A549 (cell line): ENCODE measurements around the gene PPP5C. TPM values are rescaled to one million over a fixed set of nuclear protein-coding genes. Genes with fewer than 3 reads are reported as not detected.

Experiments used
- ATAC-seq, 2 experiments: fragments of 200-7000 bp in 1 of 2; fragments of >200 bp in 1 of 2; cut with Nextera tagmentation in 1 of 2; cut with Tn5 transposase in 1 of 2; 3 replicates each; pipeline versions ENCODE4 v1.8.0 to v1.9.1; 2018 to 2020; ENCODE audit warnings: mild to moderate bottlenecking in 1 of 2, moderate library complexity in 1 of 2
- CTCF ChIA-PET: fragments of 300-600 bp; sonication (Branson Sonifier 250); formaldehyde crosslinking; extraction: SDS; loops from one replicate; lab custom pipeline; 2021; ENCODE audit warnings: antibody characterized with exemption, inconsistent platforms; lab: Yijun Ruan, JAX
- POLR2A ChIA-PET: fragments of 350-600 bp; formaldehyde crosslinking; extraction: SDS; loops from one replicate; lab custom pipeline; 2021; ENCODE audit warnings: antibody characterized with exemption, inconsistent platforms; lab: Yijun Ruan, JAX
- DNase-seq, 2 experiments: peaks; one replicate each; pipeline versions ENCODE4 v3.0.0 to v3.0.0-alpha.2; 2011 to 2016; ENCODE audit warnings: low read depth in 1 of 2, low spot score in 1 of 2
- FAIRE-seq: peaks from 2 replicates; lab custom pipeline; 2011; peaks lifted over from hg19 to GRCh38; lab: Jason Lieb, UNC
- H3K27ac ChIP-seq, 2 experiments: fragments of >200 bp; sonication (Bioruptor Twin); formaldehyde crosslinking; 3 replicates each; pipeline ENCODE4 v1.5.1; 2016 to 2017
- H3K4me1 ChIP-seq: fragments of >200 bp; sonication (Bioruptor Twin); formaldehyde crosslinking; 3 replicates; pipeline ENCODE4 v1.6.1; 2016
- H3K4me2 ChIP-seq: fragments of >200 bp; sonication (Bioruptor Twin); formaldehyde crosslinking; 3 replicates; pipeline ENCODE4 v1.6.1; 2016
- H3K4me3 ChIP-seq: fragments of >200 bp; sonication (Bioruptor Twin); formaldehyde crosslinking; 3 replicates; pipeline ENCODE4 v1.5.1; 2016
- H3K9me3 ChIP-seq: fragments of >200 bp; sonication (Bioruptor Twin); formaldehyde crosslinking; 3 replicates; pipeline ENCODE4 v1.6.1; 2016
- BHLHE40 ChIP-seq: IDR thresholded peaks from 2 replicates; pipeline ENCODE4 v1.6.1; 2012; ENCODE audit warnings: low read depth, low read length, inconsistent platforms
- CEBPB ChIP-seq, 2 experiments: fragments of >200 bp in 1 of 2; sonication (Bioruptor Twin) in 1 of 2; formaldehyde crosslinking in 1 of 2; IDR thresholded peaks; 2 replicates each; pipeline ENCODE4 v1.6.1; 2012 to 2016
- EHF ChIP-seq: fragments of 250-450 bp; sonication (Bioruptor Pico); IDR thresholded peaks from 2 replicates; pipeline ENCODE4 v1.5.0; 2020; ENCODE audit warnings: mild to moderate bottlenecking
- EHMT2 ChIP-seq: fragments of 200-600 bp; sonication (generic); IDR thresholded peaks from 2 replicates; pipeline ENCODE4 v1.6.1; 2016; ENCODE audit warnings: antibody characterized with exemption, low read depth, mild to moderate bottlenecking, moderate library complexity
- ELK1 ChIP-seq: fragments of 150-350 bp; IDR thresholded peaks from 2 replicates; pipeline ENCODE4 v1.6.1; 2014; ENCODE audit warnings: low read depth, mild to moderate bottlenecking, low read length
- ESRRA ChIP-seq: fragments of 150-350 bp; IDR thresholded peaks from 2 replicates; pipeline ENCODE4 v1.6.1; 2014; ENCODE audit warnings: mild to moderate bottlenecking, low read length, borderline replicate concordance
- HEYL ChIP-seq: fragments of 250-450 bp; sonication (Bioruptor Pico); IDR thresholded peaks from 2 replicates; pipeline ENCODE4 v1.8.0; 2021; ENCODE audit warnings: mild to moderate bottlenecking, moderate library complexity
- HOXB5 ChIP-seq: fragments of 250-450 bp; sonication (Bioruptor Pico); IDR thresholded peaks from 2 replicates; pipeline ENCODE4 v1.5.0; 2020; ENCODE audit warnings: mild to moderate bottlenecking, moderate library complexity
- KDM1A ChIP-seq: fragments of 200-600 bp; sonication (generic); IDR thresholded peaks from 2 replicates; pipeline ENCODE4 v1.6.1; 2016; ENCODE audit warnings: low read depth, mild to moderate bottlenecking
- MAX ChIP-seq: IDR thresholded peaks from 2 replicates; pipeline ENCODE4 v1.6.1; 2012
- NR3C1 ChIP-seq: fragments of >200 bp; sonication (Bioruptor Twin); formaldehyde crosslinking; IDR thresholded peaks from 3 replicates; pipeline ENCODE4 v1.6.1; 2017
- POLR2AphosphoS2 ChIP-seq: conservative IDR thresholded peaks from 2 replicates; pipeline ENCODE4 v1.6.1; 2012; ENCODE audit warnings: low read length, improper control_type of control experiment, inconsistent platforms
- RAD21 ChIP-seq, 2 experiments: fragments of >200 bp in 1 of 2; sonication (Bioruptor Twin) in 1 of 2; formaldehyde crosslinking in 1 of 2; IDR thresholded peaks in 1 of 2; conservative IDR thresholded peaks in 1 of 2; 2 replicates in 1 of 2; 3 replicates in 1 of 2; pipeline ENCODE4 v1.6.1; 2012 to 2018; ENCODE audit warnings: inconsistent platforms in 1 of 2
- RCOR1 ChIP-seq: fragments of 150-350 bp; IDR thresholded peaks from 2 replicates; pipeline ENCODE4 v1.6.1; 2014; ENCODE audit warnings: antibody characterized with exemption, low read length, low read depth
- RFX5 ChIP-seq: fragments of 450-650 bp; IDR thresholded peaks from 2 replicates; pipeline ENCODE4 v1.7.1; 2014; ENCODE audit warnings: antibody characterized with exemption, mild to moderate bottlenecking, moderate library complexity
- RNF2 ChIP-seq: fragments of 200-600 bp; sonication (generic); IDR thresholded peaks from 2 replicates; pipeline ENCODE4 v1.6.1; 2016; ENCODE audit warnings: low read depth, mild to moderate bottlenecking, antibody characterized with exemption, moderate library complexity, borderline replicate concordance
- ZC3H11A ChIP-seq: fragments of 450-650 bp; IDR thresholded peaks from 2 replicates; pipeline ENCODE4 v1.6.1; 2014; ENCODE audit warnings: antibody characterized with exemption, mild to moderate bottlenecking
- WGBS: methylation state at CpG from one replicate; pipeline ENCODE4 v1.1.6; 2017; ENCODE audit errors: missing lambda C conversion rate; 5-methylcytosine and 5-hydroxymethylcytosine counted together
- polyA plus RNA-seq, 4 experiments: library from polyadenylated mRNA; depleted of rRNA in 3 of 4; stranded (reverse); fragments of >200 nt; fragmentation: RNase III in 1 of 4; extraction: RNeasy Plus Mini Kit Qiagen cat#74134 plus additional on column Dnase treatment in 1 of 4; gene quantifications; 2 replicates in 3 of 4; 3 replicates in 1 of 4; pipeline ENCODE4 v1.2.3, GENCODE V29; 2011 to 2017
- TF ChIP-seq, protein P1 (sequence below): fragments of >200 bp; sonication (Bioruptor Twin); formaldehyde crosslinking; IDR thresholded peaks from 3 replicates; pipeline ENCODE4 v1.5.1; 2016

The PPP5C gene
- polyA plus RNA-seq, 2 of the 4 experiments (the other 2 are of a cell fraction) = 94.2 to 107 TPM

DNA sequence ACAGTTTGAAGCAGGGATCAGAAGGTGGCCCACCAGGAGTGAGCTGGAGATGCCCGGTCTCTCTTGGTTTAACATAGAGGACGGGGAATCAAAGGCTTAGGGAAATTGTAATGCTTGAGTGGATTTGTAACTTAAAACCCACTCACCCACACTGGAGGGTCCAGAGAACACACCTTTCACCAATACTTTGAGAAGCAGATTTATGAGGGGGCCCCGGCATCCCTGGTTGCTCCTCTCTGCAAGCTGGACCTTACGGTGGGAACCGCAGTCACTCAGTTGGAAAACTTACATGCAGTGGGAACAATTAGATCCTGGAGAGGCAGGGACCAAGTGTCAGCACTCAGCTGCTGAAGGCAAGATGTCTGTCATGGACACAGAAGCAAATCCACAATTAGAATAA lies 20.5 kb downstream of the PPP5C start:
- Histone ChIP-seq H3K4me2 (no peak overlapping the region), H3K9me3 (no peaks in the 10 kb centered on the region), H3K4me3 (no peak overlapping the region), H3K4me1 (peaks cover 15% of the 10 kb centered on the region), H3K27ac (no peak overlapping the region)
- no peak for ATAC-seq
- no peak for FAIRE-seq
- ChIA-PET CTCF (interaction anchor here (0.8 to 30.8 kb wide), 11 partner anchors 11 to 290 kb away, joined by 3 to 501 read pairs (median 4); partner anchors contain the start of gene PPP5C), POLR2A (no interaction called here)
- WGBS = 91% methylated on average over 5 of the region's 5 CpGs
- no peak for DNase-seq
- TF ChIP-seq ESRRA (no peak), EHF (CRISPR knock-in tag) (no peak), ELK1 (no peak), EHMT2 (no peak), HEYL (CRISPR knock-in tag) (no peak), RNF2 (no peak), KDM1A (no peak)
- TF ChIP-seq, protein P1, sequence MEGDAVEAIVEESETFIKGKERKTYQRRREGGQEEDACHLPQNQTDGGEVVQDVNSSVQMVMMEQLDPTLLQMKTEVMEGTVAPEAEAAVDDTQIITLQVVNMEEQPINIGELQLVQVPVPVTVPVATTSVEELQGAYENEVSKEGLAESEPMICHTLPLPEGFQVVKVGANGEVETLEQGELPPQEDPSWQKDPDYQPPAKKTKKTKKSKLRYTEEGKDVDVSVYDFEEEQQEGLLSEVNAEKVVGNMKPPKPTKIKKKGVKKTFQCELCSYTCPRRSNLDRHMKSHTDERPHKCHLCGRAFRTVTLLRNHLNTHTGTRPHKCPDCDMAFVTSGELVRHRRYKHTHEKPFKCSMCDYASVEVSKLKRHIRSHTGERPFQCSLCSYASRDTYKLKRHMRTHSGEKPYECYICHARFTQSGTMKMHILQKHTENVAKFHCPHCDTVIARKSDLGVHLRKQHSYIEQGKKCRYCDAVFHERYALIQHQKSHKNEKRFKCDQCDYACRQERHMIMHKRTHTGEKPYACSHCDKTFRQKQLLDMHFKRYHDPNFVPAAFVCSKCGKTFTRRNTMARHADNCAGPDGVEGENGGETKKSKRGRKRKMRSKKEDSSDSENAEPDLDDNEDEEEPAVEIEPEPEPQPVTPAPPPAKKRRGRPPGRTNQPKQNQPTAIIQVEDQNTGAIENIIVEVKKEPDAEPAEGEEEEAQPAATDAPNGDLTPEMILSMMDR = no peak

- POLR2A ChIA-PET = interaction anchor here (0.6 kb wide), 1 partner anchor 26 kb away, joined by 3 read pairs; no protein-coding TSS in a partner anchor
Measured at GRCh38 chr19:46368116-46368515, 21.2 kb downstream of the PPP5C start.

DNA sequence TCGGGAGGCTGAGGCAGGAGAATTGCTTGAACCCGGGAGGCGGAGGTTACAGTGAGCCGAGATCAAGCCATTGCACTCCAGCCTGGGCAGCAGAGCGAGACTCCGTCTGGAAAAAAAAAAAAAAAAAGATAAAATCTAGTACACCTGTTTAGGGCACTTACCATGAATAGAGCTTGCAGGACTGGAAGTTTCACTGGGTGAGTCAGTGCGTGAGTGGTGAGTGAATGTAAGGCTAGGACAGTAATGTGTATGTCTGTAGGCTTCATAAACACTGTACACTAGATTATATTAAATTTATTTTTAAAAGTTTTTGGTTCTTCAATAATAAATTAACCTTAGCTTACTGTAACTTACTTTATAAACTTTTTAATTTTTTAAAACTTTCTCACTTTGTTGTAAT lies 22.9 kb downstream of the PPP5C start:
- CTCF ChIA-PET = interaction anchor here (0.6 to 30.8 kb wide), 9 partner anchors 14 to 471 kb away, joined by 3 to 501 read pairs (median 6); partner anchors contain the start of gene PPP5C
- no peak overlapping the region for H3K4me3 ChIP-seq
- no peaks in the 10 kb centered on the region for H3K9me3 ChIP-seq
- POLR2A ChIA-PET = interaction anchor here (1.2 kb wide), 1 partner anchor 23 kb away, joined by 4 read pairs; the partner anchor contains the start of gene PPP5C
- TF ChIP-seq RCOR1 = no peak
- no peak for TF ChIP-seq RAD21 (conservative IDR thresholded peaks at IDR 0.05 in 1 of 2, IDR thresholded peaks at IDR 0.05 in 1 of 2)
- TF ChIP-seq RNF2 = no peak
- no peak for TF ChIP-seq RFX5
- TF ChIP-seq BHLHE40 = no peak
- no peak for TF ChIP-seq NR3C1
- TF ChIP-seq POLR2AphosphoS2 = no peak
- no peak for ATAC-seq
- H3K4me1 ChIP-seq = peaks cover 39% of the 10 kb centered on the region
- no peak overlapping the region for H3K27ac ChIP-seq
- WGBS = 91% methylated on average over 7 of the region's 7 CpGs
- no peak for DNase-seq
- H3K4me2 ChIP-seq = no peak overlapping the region
- FAIRE-seq = no peak

More at GRCh38 chr19:46368116-46368515, 21.2 kb downstream of the PPP5C start:
- CTCF ChIA-PET = interaction anchor here (0.6 to 30.8 kb wide), 14 partner anchors 12 to 381 kb away, joined by 3 to 501 read pairs (median 4); partner anchors contain the start of gene PPP5C
- peaks cover 22% of the 10 kb centered on the region for H3K4me1 ChIP-seq
- WGBS = 96% methylated on average over 7 of the region's 7 CpGs
- ATAC-seq (no peak), FAIRE-seq (no peak), DNase-seq (no peak)
- no peak overlapping the region for H3K27ac ChIP-seq
- TF ChIP-seq HOXB5 (CRISPR knock-in tag) = no peak
- TF ChIP-seq RFX5 = no peak
- no peak for TF ChIP-seq CEBPB (IDR thresholded peaks at IDR 0.05)
- no peak for TF ChIP-seq MAX
- no peak for TF ChIP-seq ZC3H11A
- no peak overlapping the region for H3K4me2 ChIP-seq
- H3K9me3 ChIP-seq = no peaks in the 10 kb centered on the region
- H3K4me3 ChIP-seq = no peak overlapping the region
